ENCODE results near the gene FALEC. TPM values are rescaled to one million over a fixed set of nuclear protein-coding genes. Genes with fewer than 3 reads are reported as not detected.

Gene FALEC
- total and polyA plus RNA-seq, 9 of the 15 experiments (the other 6 are each of a cell fraction or from before 2014, with no cell fraction given), result 0.15 to 1.8 (median 0.53) TPM; not detected in 5

DNA sequence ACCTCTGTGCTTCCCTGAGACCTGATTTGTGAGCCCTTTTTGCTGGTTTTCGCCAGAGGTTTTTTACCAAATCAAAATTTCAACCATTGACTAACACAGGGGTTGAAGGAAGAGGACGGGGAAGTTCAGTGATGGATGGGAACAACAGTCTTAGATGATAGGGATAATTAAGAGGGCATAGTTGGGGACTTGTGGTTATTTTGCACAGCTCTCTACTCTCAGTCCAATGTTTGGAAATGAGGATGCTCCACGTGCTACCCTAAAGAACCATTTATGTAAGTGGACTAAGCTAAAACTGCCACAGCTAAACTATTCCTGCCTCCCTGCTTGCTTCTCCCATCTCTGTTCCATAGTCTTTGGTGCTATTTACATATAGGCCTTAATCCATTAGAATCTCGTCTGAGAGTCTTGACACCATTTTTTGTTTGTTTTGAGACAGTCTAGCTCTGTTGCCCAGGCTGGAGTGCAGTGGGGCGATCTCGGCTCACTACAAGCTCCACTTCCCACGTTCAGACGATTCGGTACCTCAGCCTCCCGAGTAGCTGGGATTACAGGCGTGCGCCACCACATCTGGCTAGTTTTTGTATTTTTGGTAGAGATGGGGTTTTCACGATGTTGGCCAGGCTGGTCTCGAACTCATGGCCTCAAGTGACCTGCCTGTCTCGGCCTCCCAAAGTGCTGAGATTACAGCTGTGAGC lies 64.5 kb downstream of the FALEC start (continued):
- TF ChIP-seq, protein P1, sequence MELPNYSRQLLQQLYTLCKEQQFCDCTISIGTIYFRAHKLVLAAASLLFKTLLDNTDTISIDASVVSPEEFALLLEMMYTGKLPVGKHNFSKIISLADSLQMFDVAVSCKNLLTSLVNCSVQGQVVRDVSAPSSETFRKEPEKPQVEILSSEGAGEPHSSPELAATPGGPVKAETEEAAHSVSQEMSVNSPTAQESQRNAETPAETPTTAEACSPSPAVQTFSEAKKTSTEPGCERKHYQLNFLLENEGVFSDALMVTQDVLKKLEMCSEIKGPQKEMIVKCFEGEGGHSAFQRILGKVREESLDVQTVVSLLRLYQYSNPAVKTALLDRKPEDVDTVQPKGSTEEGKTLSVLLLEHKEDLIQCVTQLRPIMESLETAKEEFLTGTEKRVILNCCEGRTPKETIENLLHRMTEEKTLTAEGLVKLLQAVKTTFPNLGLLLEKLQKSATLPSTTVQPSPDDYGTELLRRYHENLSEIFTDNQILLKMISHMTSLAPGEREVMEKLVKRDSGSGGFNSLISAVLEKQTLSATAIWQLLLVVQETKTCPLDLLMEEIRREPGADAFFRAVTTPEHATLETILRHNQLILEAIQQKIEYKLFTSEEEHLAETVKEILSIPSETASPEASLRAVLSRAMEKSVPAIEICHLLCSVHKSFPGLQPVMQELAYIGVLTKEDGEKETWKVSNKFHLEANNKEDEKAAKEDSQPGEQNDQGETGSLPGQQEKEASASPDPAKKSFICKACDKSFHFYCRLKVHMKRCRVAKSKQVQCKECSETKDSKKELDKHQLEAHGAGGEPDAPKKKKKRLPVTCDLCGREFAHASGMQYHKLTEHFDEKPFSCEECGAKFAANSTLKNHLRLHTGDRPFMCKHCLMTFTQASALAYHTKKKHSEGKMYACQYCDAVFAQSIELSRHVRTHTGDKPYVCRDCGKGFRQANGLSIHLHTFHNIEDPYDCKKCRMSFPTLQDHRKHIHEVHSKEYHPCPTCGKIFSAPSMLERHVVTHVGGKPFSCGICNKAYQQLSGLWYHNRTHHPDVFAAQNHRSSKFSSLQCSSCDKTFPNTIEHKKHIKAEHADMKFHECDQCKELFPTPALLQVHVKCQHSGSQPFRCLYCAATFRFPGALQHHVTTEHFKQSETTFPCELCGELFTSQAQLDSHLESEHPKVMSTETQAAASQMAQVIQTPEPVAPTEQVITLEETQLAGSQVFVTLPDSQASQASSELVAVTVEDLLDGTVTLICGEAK (IDR thresholded peaks at IDR 0.05), result 0 out of 2 replicates have a peak, but pooled peaks have one; percentile 21
- TF ChIP-seq, protein P1 (CRISPR knock-in tag; IDR thresholded peaks at IDR 0.05), result no peak
- TF ChIP-seq, protein P2, sequence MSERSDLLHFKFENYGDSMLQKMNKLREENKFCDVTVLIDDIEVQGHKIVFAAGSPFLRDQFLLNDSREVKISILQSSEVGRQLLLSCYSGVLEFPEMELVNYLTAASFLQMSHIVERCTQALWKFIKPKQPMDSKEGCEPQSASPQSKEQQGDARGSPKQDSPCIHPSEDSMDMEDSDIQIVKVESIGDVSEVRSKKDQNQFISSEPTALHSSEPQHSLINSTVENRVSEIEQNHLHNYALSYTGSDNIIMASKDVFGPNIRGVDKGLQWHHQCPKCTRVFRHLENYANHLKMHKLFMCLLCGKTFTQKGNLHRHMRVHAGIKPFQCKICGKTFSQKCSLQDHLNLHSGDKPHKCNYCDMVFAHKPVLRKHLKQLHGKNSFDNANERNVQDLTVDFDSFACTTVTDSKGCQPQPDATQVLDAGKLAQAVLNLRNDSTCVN (CRISPR knock-in tag; IDR thresholded peaks at IDR 0.05), result 0 out of 2 replicates have a peak, but pooled peaks have one; percentile 43
- TF ChIP-seq SMARCC2 (IDR thresholded peaks at IDR 0.05; ENCODE audit: low read depth) (no peak), ZNF12 (CRISPR knock-in tag; IDR thresholded peaks at IDR 0.05) (no peak), CEBPB (tag; IDR thresholded peaks at IDR 0.05) (no peak; the same call in 1 of the 2 replicates), HSF4 (CRISPR knock-in tag; IDR thresholded peaks at IDR 0.05; ENCODE audit: borderline replicate concordance) (no peak), TAF9B (IDR thresholded peaks at IDR 0.05; ENCODE audit: partially characterized antibody) (no peak), ZNF561 (CRISPR knock-in tag; conservative IDR thresholded peaks at IDR 0.05) (no peak), TRIM28 (IDR thresholded peaks at IDR 0.05) (peak; percentile 50; the same call in 1 of the 2 replicates), TFAM (CRISPR knock-in tag; conservative IDR thresholded peaks at IDR 0.05) (no peak), ADNP (tag; IDR thresholded peaks at IDR 0.05) (peak; percentile 73)
- TF ChIP-seq, protein P3, sequence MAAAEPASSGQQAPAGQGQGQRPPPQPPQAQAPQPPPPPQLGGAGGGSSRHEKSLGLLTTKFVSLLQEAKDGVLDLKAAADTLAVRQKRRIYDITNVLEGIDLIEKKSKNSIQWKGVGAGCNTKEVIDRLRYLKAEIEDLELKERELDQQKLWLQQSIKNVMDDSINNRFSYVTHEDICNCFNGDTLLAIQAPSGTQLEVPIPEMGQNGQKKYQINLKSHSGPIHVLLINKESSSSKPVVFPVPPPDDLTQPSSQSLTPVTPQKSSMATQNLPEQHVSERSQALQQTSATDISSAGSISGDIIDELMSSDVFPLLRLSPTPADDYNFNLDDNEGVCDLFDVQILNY (CRISPR knock-in tag; IDR thresholded peaks at IDR 0.05), result 0 out of 2 replicates have a peak, but pooled peaks have one; percentile 32
- TF ChIP-seq, protein P4, sequence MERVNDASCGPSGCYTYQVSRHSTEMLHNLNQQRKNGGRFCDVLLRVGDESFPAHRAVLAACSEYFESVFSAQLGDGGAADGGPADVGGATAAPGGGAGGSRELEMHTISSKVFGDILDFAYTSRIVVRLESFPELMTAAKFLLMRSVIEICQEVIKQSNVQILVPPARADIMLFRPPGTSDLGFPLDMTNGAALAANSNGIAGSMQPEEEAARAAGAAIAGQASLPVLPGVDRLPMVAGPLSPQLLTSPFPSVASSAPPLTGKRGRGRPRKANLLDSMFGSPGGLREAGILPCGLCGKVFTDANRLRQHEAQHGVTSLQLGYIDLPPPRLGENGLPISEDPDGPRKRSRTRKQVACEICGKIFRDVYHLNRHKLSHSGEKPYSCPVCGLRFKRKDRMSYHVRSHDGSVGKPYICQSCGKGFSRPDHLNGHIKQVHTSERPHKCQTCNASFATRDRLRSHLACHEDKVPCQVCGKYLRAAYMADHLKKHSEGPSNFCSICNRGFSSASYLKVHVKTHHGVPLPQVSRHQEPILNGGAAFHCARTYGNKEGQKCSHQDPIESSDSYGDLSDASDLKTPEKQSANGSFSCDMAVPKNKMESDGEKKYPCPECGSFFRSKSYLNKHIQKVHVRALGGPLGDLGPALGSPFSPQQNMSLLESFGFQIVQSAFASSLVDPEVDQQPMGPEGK (CRISPR knock-in tag; IDR thresholded peaks at IDR 0.05; ENCODE audit: borderline replicate concordance), result peak; percentile 48; the same call in 1 of the 2 replicates

Measured in K562 (cell line).